Naive thymus-derived CD8-positive, alpha-beta T cell (primary cell): ENCODE measurements around the gene KIF3A. TPM values are rescaled to one million over a fixed set of nuclear protein-coding genes. Genes with fewer than 3 reads are reported as not detected.

ENCODE experiments used
- ATAC-seq, 2 donors: fragments of 150-1000 bp; cut with Tn5 transposase in 1 of 2; sonication (Bioruptor Pico), chemical (Tn5 transposase) in 1 of 2; 1 replicate in 1 of 2; 2 replicates in 1 of 2; pipeline ENCODE4 v1.10.0; 2021; ENCODE audit warnings: mild to moderate bottlenecking in 2 of 2, moderate library complexity in 2 of 2
- POLR2A ChIA-PET: fragments of 350-600 bp; sonication (Branson Sonifier 250); formaldehyde crosslinking; loops from one replicate; lab custom pipeline; 2021; ENCODE audit warnings: antibody characterized with exemption; lab: Charles Lee
- DNase-seq, 10 donors: peaks; one replicate each; pipeline versions ENCODE4 v3.0.0 to v3.0.0-alpha.2; 2020 to 2022
- H3K27ac Mint-ChIP-seq, 10 donors: one replicate each; pipeline ENCODE4 v1.8.0; 2020 to 2022; ENCODE audit warnings: mild to moderate bottlenecking in 10 of 10, mixed read lengths in 10 of 10, moderate library complexity in 4 of 10, inconsistent platforms in 1 of 10
- H3K27me3 Mint-ChIP-seq, 5 donors: one replicate each; pipeline ENCODE4 v1.8.0; 2021 to 2022; ENCODE audit warnings: mixed read lengths in 5 of 5
- H3K36me3 Mint-ChIP-seq, 3 donors: one replicate each; pipeline ENCODE4 v1.8.0; 2020 to 2022; ENCODE audit warnings: mixed read lengths in 3 of 3, mild to moderate bottlenecking in 2 of 3, inconsistent platforms in 1 of 3
- H3K4me1 Mint-ChIP-seq, 4 donors: one replicate each; pipeline ENCODE4 v1.8.0; 2021 to 2022; ENCODE audit warnings: mixed read lengths in 4 of 4
- H3K4me3 Mint-ChIP-seq, 10 donors: one replicate each; pipeline ENCODE4 v1.8.0; 2020 to 2022; ENCODE audit warnings: mild to moderate bottlenecking in 10 of 10, mixed read lengths in 10 of 10, moderate library complexity in 6 of 10, inconsistent platforms in 1 of 10
- H3K9me3 Mint-ChIP-seq, 9 donors: one replicate each; pipeline ENCODE4 v1.8.0; 2020 to 2022; ENCODE audit warnings: mixed read lengths in 9 of 9, mild to moderate bottlenecking in 3 of 9, inconsistent platforms in 1 of 9, moderate library complexity in 1 of 9
- polyA plus RNA-seq, 3 donors: library from polyadenylated mRNA; unstranded; fragments of 300-500 nt; fragmentation: Illumina TruSeq; gene quantifications; one replicate each; pipeline ENCODE4 v1.2.3, GENCODE V29; 2021
- total RNA-seq, 8 experiments: library from RNA in 2 of 8; stranded (reverse) in 2 of 8; gene quantifications; one replicate each; pipeline ENCODE4 v1.2.3 and lab custom pipeline; 2021 to 2026

Gene KIF3A
- total and polyA plus RNA-seq, 5 experiments from 2014 or later: 8.5 to 16.9 (median 13.5) TPM

- Mint-ChIP-seq H3K4me1 (peaks cover 14 to 36% (median 32%) of the 10 kb centered on the region in 4 donors), H3K9me3 (no peaks in the 10 kb centered on the region), H3K36me3 (peaks cover 0 to 9% (median 0%) of the 10 kb centered on the region in 3 donors), H3K27me3 (peaks cover 0 to 9% (median 0%) of the 10 kb centered on the region in 5 donors), H3K4me3 (peak overlapping the region; percentile 91 to 96 (median 94)), H3K27ac (peak overlapping the region; percentile 89 to 97 (median 94))
- POLR2A ChIA-PET: interaction anchor here (0.5 to 3.2 kb wide), 9 partner anchors 10 to 330 kb away, joined by 3 to 52 read pairs (median 4); partner anchors contain the start of genes CCNI2, HSPA4, RAD50 and SOWAHA
- DNase-seq (no peak), ATAC-seq (no peak)
Measured at GRCh38 chr5:132737982-132738681, 786 bp upstream of the KIF3A start.

DNA sequence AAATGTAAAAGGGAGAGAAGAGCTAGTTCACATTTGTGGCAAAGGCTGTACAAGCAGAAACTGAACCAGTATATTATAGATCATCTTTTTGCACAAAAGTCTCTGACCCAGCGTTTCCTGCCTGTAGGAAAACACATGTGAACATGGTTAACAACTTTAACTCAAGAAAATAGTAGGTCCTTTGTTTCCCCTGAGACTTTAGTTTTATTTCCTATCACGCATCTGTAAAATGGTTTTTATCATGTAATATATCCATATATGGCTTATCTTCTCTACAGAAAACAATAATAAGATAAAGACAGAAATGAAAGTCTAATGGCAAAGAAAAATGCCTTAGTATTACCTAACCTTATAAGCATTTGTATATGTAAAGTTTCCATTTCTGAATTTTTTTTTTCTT, 2.7 kb downstream of the KIF3A start:
- Mint-ChIP-seq H3K27ac (no peak overlapping the region), H3K36me3 (peaks cover 0 to 26% (median 4%) of the 10 kb centered on the region in 3 donors), H3K4me3 (no peak overlapping the region), H3K27me3 (peaks cover 0 to 3% (median 0%) of the 10 kb centered on the region in 5 donors), H3K4me1 (peaks cover 14 to 36% (median 33%) of the 10 kb centered on the region in 4 donors), H3K9me3 (no peaks in the 10 kb centered on the region)
- POLR2A ChIA-PET: interaction anchor here (0.6 kb wide), 1 partner anchor 1644 kb away, joined by 6 read pairs; no protein-coding TSS in a partner anchor
- DNase-seq (no peak), ATAC-seq (no peak)

DNA sequence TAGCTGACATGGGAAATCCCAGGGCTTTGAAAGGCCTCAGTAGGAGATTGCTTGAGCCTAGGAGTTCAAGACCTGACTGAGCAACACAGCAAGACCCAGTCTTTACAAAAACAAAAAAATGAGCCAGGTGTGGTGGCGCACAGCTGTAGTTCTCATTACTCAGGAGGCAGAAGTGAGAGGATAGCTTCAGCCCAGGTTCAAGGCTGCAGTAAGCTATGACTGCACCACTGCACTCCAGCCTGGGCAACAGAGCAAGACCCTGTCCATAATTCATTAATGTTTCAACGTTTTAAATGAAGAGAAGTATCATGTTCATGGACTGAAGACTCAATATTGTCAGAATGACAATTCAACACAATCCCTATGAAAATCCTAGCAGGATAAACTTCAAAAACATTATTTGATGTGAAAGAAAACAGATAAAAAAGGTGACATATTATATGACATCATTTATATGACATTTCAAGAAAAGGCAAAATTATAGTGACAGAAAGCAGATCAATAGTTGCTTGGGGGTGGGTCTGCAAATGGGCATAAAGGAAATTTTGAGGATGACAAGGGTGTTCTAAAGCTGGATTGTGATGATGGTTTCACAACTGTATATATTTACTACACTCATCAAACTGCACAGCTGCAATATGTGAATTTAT, 3.7 kb downstream of the KIF3A start:
- DNase-seq: no peak
- Mint-ChIP-seq H3K27ac (no peak overlapping the region), H3K4me1 (peaks cover 14 to 39% (median 31%) of the 10 kb centered on the region in 4 donors), H3K27me3 (no peaks in the 10 kb centered on the region), H3K9me3 (no peaks in the 10 kb centered on the region), H3K4me3 (no peak overlapping the region), H3K36me3 (peaks cover 0 to 31% (median 7%) of the 10 kb centered on the region in 3 donors)
- ATAC-seq: no peak
- POLR2A ChIA-PET: interaction anchor here (1.6 kb wide), 1 partner anchor 14 kb away, joined by 4 read pairs; the partner anchor contains the start of gene CCNI2

DNA sequence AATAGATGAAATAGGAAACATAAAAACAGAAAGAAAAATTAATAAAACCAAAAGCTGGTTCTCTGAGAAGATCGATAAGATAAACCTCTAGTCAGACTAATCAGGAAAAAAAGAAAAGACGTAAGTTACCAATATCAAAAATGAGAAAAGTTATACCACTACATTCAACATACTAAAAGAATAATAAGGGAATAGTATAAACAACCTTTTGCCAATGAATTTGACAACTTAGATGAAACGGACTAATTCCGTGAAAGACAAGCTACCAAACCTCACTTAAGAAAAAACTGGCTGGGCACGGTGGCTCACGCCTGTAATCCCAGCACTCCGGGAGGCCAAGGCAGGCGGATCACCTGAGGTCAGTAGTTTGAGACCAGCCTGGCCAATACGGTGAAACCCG, 7.5 kb downstream of the KIF3A start:
- POLR2A ChIA-PET: no interaction called here
- DNase-seq (no peak), ATAC-seq (no peak)
- Mint-ChIP-seq H3K36me3 (peaks cover 0 to 51% (median 14%) of the 10 kb centered on the region in 3 donors), H3K27me3 (no peaks in the 10 kb centered on the region), H3K9me3 (no peaks in the 10 kb centered on the region), H3K27ac (no peak overlapping the region), H3K4me3 (no peak overlapping the region), H3K4me1 (peaks cover 5 to 11% (median 8%) of the 10 kb centered on the region in 4 donors)

DNA sequence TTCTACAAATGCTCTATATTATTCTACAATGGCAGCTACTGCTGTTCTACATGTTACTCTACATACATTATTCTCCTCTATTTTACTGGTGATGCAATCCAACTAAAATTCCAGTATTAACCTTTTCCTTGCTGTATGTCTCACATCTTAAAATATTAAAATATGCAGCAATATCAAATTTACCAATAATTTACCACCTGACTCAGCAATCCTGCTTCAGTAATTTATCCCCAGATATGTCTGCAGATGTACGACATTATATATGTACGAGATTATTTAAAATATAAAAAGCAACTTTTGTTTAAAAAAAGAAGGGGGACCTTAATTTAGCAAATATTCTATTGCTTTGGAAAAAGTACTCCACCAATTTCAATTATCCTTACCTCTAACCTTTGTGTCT, 11.6 kb downstream of the KIF3A start:
- H3K4me3 Mint-ChIP-seq: no peak overlapping the region
- H3K27ac Mint-ChIP-seq: no peak overlapping the region
- H3K27me3 Mint-ChIP-seq: no peaks in the 10 kb centered on the region
- ATAC-seq: no peak
- H3K36me3 Mint-ChIP-seq: peaks cover 0 to 55% (median 28%) of the 10 kb centered on the region in 3 donors
- POLR2A ChIA-PET: no interaction called here
- DNase-seq: no peak
- no peaks in the 10 kb centered on the region for H3K9me3 Mint-ChIP-seq
- H3K4me1 Mint-ChIP-seq: peaks cover 4 to 11% (median 5%) of the 10 kb centered on the region in 4 donors

GRCh38 chr5:132718544-132719312, 18.6 kb downstream of the KIF3A start:
- Mint-ChIP-seq H3K4me1 (peaks cover 2 to 11% (median 5%) of the 10 kb centered on the region in 4 donors), H3K36me3 (peaks cover 0 to 62% (median 14%) of the 10 kb centered on the region in 3 donors), H3K9me3 (no peaks in the 10 kb centered on the region), H3K4me3 (no peak overlapping the region), H3K27ac (peak overlapping the region in 2 of 10 donors; percentile 5 to 37), H3K27me3 (no peaks in the 10 kb centered on the region)
- DNase-seq: no peak
- POLR2A ChIA-PET: no interaction called here
- no peak for ATAC-seq

GRCh38 chr5:132714456-132715307, 22.7 kb downstream of the KIF3A start:
- Mint-ChIP-seq H3K36me3 (peaks cover 0 to 50% (median 12%) of the 10 kb centered on the region in 3 donors), H3K4me3 (no peak overlapping the region), H3K4me1 (peaks cover 2 to 11% (median 5%) of the 10 kb centered on the region in 4 donors), H3K27ac (peak overlapping the region in 1 of 10 donors; percentile 59), H3K27me3 (no peaks in the 10 kb centered on the region), H3K9me3 (no peaks in the 10 kb centered on the region)
- ATAC-seq (peak in 1 of 2 donors; percentile 32), DNase-seq (peak in 3 of 10 donors; percentile 17 to 28 (median 18))
- POLR2A ChIA-PET: no interaction called here

DNA sequence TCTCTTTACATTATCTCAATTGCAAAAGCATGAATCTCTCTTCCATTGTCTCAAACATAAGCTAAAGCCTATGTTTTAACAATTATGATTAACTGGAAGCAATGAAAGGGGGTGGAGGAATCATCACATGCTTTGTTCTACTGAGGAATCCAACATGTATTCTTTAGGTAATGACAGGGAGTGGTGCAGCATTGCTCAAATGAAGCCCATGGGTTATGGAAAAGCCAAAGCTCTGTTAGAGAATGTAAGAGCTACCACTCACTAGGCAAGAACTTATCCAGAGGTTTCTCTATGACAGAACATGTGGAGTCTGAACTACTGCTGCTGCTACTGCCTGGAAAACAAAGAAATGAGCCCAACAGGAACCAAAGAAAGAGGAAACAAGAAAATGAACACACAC, 28.7 kb downstream of the KIF3A start:
- H3K4me3 Mint-ChIP-seq: no peak overlapping the region
- peaks cover 0 to 49% (median 11%) of the 10 kb centered on the region in 3 donors for H3K36me3 Mint-ChIP-seq
- H3K9me3 Mint-ChIP-seq: no peaks in the 10 kb centered on the region
- H3K27me3 Mint-ChIP-seq: no peaks in the 10 kb centered on the region
- POLR2A ChIA-PET: interaction anchor here (0.7 kb wide), 1 partner anchor 1878 kb away, joined by 5 read pairs; no protein-coding TSS in a partner anchor
- H3K27ac Mint-ChIP-seq: no peak overlapping the region
- ATAC-seq (no peak), DNase-seq (no peak)
- no peaks in the 10 kb centered on the region for H3K4me1 Mint-ChIP-seq

GRCh38 chr5:132704875-132705274, 32.5 kb downstream of the KIF3A start:
- Mint-ChIP-seq H3K9me3 (no peaks in the 10 kb centered on the region), H3K36me3 (peaks cover 5 to 64% (median 23%) of the 10 kb centered on the region in 3 donors), H3K27me3 (no peaks in the 10 kb centered on the region), H3K27ac (no peak overlapping the region), H3K4me3 (no peak overlapping the region), H3K4me1 (peaks cover 0 to 2% (median 0%) of the 10 kb centered on the region in 4 donors)
- DNase-seq (no peak), ATAC-seq (no peak)
- POLR2A ChIA-PET: no interaction called here

DNA sequence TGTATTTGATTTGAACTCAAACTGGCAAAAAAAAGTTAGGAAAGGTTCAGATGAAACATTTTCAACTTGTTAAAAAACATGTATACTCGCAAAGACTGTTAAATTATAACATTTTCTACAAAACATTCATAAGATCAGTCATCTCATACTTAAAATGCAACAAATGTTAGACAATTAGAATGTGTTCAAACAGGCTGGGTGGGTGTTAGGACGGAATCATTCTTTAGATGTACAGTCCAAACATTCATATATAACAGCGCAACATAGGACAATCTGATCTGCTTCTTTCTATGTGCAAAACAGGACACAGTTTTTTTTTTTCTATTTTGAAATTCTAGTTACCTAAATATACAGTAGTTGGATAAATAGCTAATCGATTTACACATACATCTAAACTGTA, 41.4 kb downstream of the KIF3A start:
- H3K27ac Mint-ChIP-seq: no peak overlapping the region
- no peak overlapping the region for H3K4me3 Mint-ChIP-seq
- no peak for DNase-seq
- H3K4me1 Mint-ChIP-seq: peaks cover 0 to 5% (median 0%) of the 10 kb centered on the region in 4 donors
- no peaks in the 10 kb centered on the region for H3K9me3 Mint-ChIP-seq
- POLR2A ChIA-PET: no interaction called here
- ATAC-seq: no peak
- peaks cover 0 to 52% (median 34%) of the 10 kb centered on the region in 3 donors for H3K36me3 Mint-ChIP-seq
- no peaks in the 10 kb centered on the region for H3K27me3 Mint-ChIP-seq

GRCh38 chr5:132692632-132692967, 44.7 kb downstream of the KIF3A start:
- H3K27me3 Mint-ChIP-seq: no peaks in the 10 kb centered on the region
- H3K36me3 Mint-ChIP-seq: peaks cover 0 to 21% (median 20%) of the 10 kb centered on the region in 3 donors
- no peaks in the 10 kb centered on the region for H3K9me3 Mint-ChIP-seq
- DNase-seq: no peak
- POLR2A ChIA-PET: no interaction called here
- H3K4me3 Mint-ChIP-seq: no peak overlapping the region
- ATAC-seq: no peak
- peak overlapping the region in 1 of 10 donors; percentile 57 for H3K27ac Mint-ChIP-seq
- peaks cover 4 to 25% (median 19%) of the 10 kb centered on the region in 4 donors for H3K4me1 Mint-ChIP-seq
